Mesendoderm (in vitro differentiated cells): ENCODE results near the gene KLC1.

ENCODE experiments used
- DNase-seq: peaks from one replicate; pipeline ENCODE4 v3.0.0; 2013
- H2AK5ac ChIP-seq: 2 replicates; pipeline ENCODE4 v1.6.1; 2013; ENCODE audit warnings: low read length, inconsistent platforms
- H2BK120ac ChIP-seq: 2 replicates; pipeline ENCODE4 v1.6.1; 2013; ENCODE audit warnings: low read depth, mild to moderate bottlenecking, low read length, moderate library complexity, mixed read lengths
- H2BK15ac ChIP-seq: replicated peaks from 2 replicates; pipeline ENCODE4 v1.6.1; 2013; ENCODE audit warnings: low read depth, mild to moderate bottlenecking, moderate library complexity
- H2BK5ac ChIP-seq: 2 replicates; pipeline ENCODE4 v1.6.1; 2013; ENCODE audit warnings: low read length, inconsistent platforms
- H3K18ac ChIP-seq: 2 replicates; pipeline ENCODE4 v1.6.1; 2013; ENCODE audit warnings: mild to moderate bottlenecking, low read length, mixed read lengths
- H3K23ac ChIP-seq: one replicate; pipeline ENCODE4 v1.6.1; 2013; ENCODE audit warnings: low read length
- H3K27ac ChIP-seq: 2 replicates; pipeline ENCODE4 v1.5.1; 2013; ENCODE audit warnings: low read depth, mild to moderate bottlenecking, inconsistent platforms, low read length, moderate library complexity
- H3K27me3 ChIP-seq: 2 replicates; pipeline ENCODE4 v1.6.1; 2013; ENCODE audit warnings: low read length, control low read depth, mild to moderate bottlenecking, inconsistent platforms; ENCODE audit not compliant: insufficient read depth, poor library complexity
- H3K36me3 ChIP-seq: 2 replicates; pipeline ENCODE4 v1.6.1; 2013; ENCODE audit warnings: low read length, inconsistent platforms; ENCODE audit not compliant: control insufficient read depth, insufficient read depth
- H3K4ac ChIP-seq: one replicate; pipeline ENCODE4 v1.6.1; 2013; ENCODE audit warnings: low read depth, mild to moderate bottlenecking, low read length, moderate library complexity
- H3K4me1 ChIP-seq: 2 replicates; pipeline ENCODE4 v1.6.1; 2013; ENCODE audit warnings: low read depth, low read length, inconsistent platforms; ENCODE audit not compliant: control insufficient read depth
- H3K4me2 ChIP-seq: 2 replicates; pipeline ENCODE4 v1.6.1; 2013; ENCODE audit warnings: low read length
- H3K4me3 ChIP-seq: 2 replicates; pipeline ENCODE4 v1.5.1; 2013; ENCODE audit warnings: mild to moderate bottlenecking, low read length
- H3K56ac ChIP-seq: one replicate; pipeline ENCODE4 v1.6.1; 2013; ENCODE audit warnings: low read length
- H3K79me1 ChIP-seq: 2 replicates; pipeline ENCODE4 v1.6.1; 2013; ENCODE audit warnings: low read length, inconsistent platforms
- H3K79me2 ChIP-seq: 2 replicates; pipeline ENCODE4 v1.6.1; 2013; ENCODE audit warnings: mild to moderate bottlenecking, low read length; ENCODE audit not compliant: control insufficient read depth, insufficient read depth
- H3K9ac ChIP-seq: 2 replicates; pipeline ENCODE4 v1.6.1; 2013; ENCODE audit warnings: low read length, inconsistent platforms
- H4K5ac ChIP-seq: one replicate; pipeline ENCODE4 v1.6.1; 2013; ENCODE audit warnings: low read length
- H4K8ac ChIP-seq: one replicate; pipeline ENCODE4 v1.6.1; 2013; ENCODE audit warnings: low read depth, mild to moderate bottlenecking, control low read depth, low read length, moderate library complexity
- WGBS: extraction: QIAGEN DNeasy Blood & Tissue Kit; methylation state at CpG from one replicate; pipeline ENCODE4 v1.1.7; 2013; ENCODE audit warnings: low lambda C conversion rate, missing lambda C conversion rate; ENCODE audit not compliant: insufficient coverage; ENCODE audit errors: extremely low coverage; 5-methylcytosine and 5-hydroxymethylcytosine counted together

Gene KLC1

GRCh38 chr14:103626146-103626850 lies 2.7 kb upstream of the KLC1 start:
- Histone ChIP-seq H3K79me2 (peaks cover 17% of the 10 kb centered on the region), H3K27me3 (no peaks in the 10 kb centered on the region), H3K4me2 (no peak overlapping the region), H2BK120ac (no peak overlapping the region), H3K4me1 (peaks cover 4% of the 10 kb centered on the region), H3K9ac (no peak overlapping the region), H3K4me3 (no peak overlapping the region), H3K4ac (no peak overlapping the region), H2BK5ac (no peak overlapping the region), H4K8ac (no peak overlapping the region), H2BK15ac (no peak overlapping the region), H2AK5ac (no peak overlapping the region), H3K79me1 (peaks cover 2% of the 10 kb centered on the region), H3K18ac (no peak overlapping the region), H3K23ac (no peak overlapping the region), H3K36me3 (no peaks in the 10 kb centered on the region), H4K5ac (no peak overlapping the region), H3K56ac (no peak overlapping the region), H3K27ac (no peak overlapping the region)
- no CpG with 5 or more reads among the region's 5 CpGs for WGBS
- no peak for DNase-seq

- Histone ChIP-seq H2BK5ac (no peak overlapping the region), H2BK15ac (no peak overlapping the region), H3K79me1 (peaks cover 2% of the 10 kb centered on the region), H2AK5ac (no peak overlapping the region), H3K36me3 (no peaks in the 10 kb centered on the region), H3K4me1 (peaks cover 4% of the 10 kb centered on the region), H3K23ac (no peak overlapping the region), H3K4me2 (no peak overlapping the region), H3K27ac (no peak overlapping the region), H3K79me2 (peaks cover 27% of the 10 kb centered on the region), H3K56ac (peak overlapping the region; percentile 9), H2BK120ac (no peak overlapping the region), H3K18ac (peak overlapping the region; percentile 86), H4K8ac (peak overlapping the region; percentile 43), H3K4me3 (no peak overlapping the region), H3K9ac (peak overlapping the region; percentile 84), H3K4ac (no peak overlapping the region), H4K5ac (peak overlapping the region; percentile 10), H3K27me3 (no peaks in the 10 kb centered on the region)
- no CpG with 5 or more reads among the region's 16 CpGs for WGBS
- no peak for DNase-seq
Measured at GRCh38 chr14:103627073-103628025, 1.7 kb upstream of the KLC1 start.

- Histone ChIP-seq H4K5ac (no peak overlapping the region), H3K79me1 (peaks cover 2% of the 10 kb centered on the region), H3K36me3 (no peaks in the 10 kb centered on the region), H3K18ac (peak overlapping the region; percentile 86), H3K4me1 (peaks cover 4% of the 10 kb centered on the region), H3K27ac (peak overlapping the region; percentile 73), H3K4ac (peak overlapping the region; percentile 90), H2BK15ac (no peak overlapping the region), H3K23ac (no peak overlapping the region), H3K56ac (peak overlapping the region; percentile 81), H3K4me2 (peak overlapping the region; percentile 24), H2AK5ac (no peak overlapping the region), H4K8ac (peak overlapping the region; percentile 99), H3K79me2 (peaks cover 34% of the 10 kb centered on the region), H2BK120ac (no peak overlapping the region), H3K27me3 (no peaks in the 10 kb centered on the region), H3K4me3 (peak overlapping the region; percentile 66), H2BK5ac (no peak overlapping the region), H3K9ac (peak overlapping the region; percentile 84)
- DNase-seq, result peak; percentile 78
- no CpG with 5 or more reads among the region's 31 CpGs for WGBS
Measured at GRCh38 chr14:103628221-103628683, 759 bp upstream of the KLC1 start.

- Histone ChIP-seq H2BK120ac (peak overlapping the region; percentile 32), H2BK5ac (no peak overlapping the region), H4K5ac (no peak overlapping the region), H3K4me1 (peaks cover 4% of the 10 kb centered on the region), H3K23ac (no peak overlapping the region), H4K8ac (no peak overlapping the region), H2BK15ac (no peak overlapping the region), H2AK5ac (no peak overlapping the region), H3K9ac (peak overlapping the region; percentile 95), H3K27ac (peak overlapping the region; percentile 65), H3K79me1 (peaks cover 7% of the 10 kb centered on the region), H3K18ac (peak overlapping the region; percentile 31), H3K4me2 (peak overlapping the region; percentile 47), H3K79me2 (peaks cover 45% of the 10 kb centered on the region), H3K56ac (peak overlapping the region; percentile 99), H3K4me3 (peak overlapping the region; percentile 63), H3K36me3 (no peaks in the 10 kb centered on the region), H3K4ac (peak overlapping the region; percentile 22), H3K27me3 (no peaks in the 10 kb centered on the region)
- DNase-seq, result peak; percentile 56
- no CpG with 5 or more reads among the region's 71 CpGs for WGBS
Measured at GRCh38 chr14:103629503-103630121, 601 bp downstream of the KLC1 start.

- Histone ChIP-seq H4K5ac (no peak overlapping the region), H3K27me3 (no peaks in the 10 kb centered on the region), H2BK5ac (no peak overlapping the region), H3K4me1 (peaks cover 4% of the 10 kb centered on the region), H3K79me2 (peaks cover 54% of the 10 kb centered on the region), H3K18ac (no peak overlapping the region), H3K9ac (peak overlapping the region; percentile 41), H3K27ac (no peak overlapping the region), H2AK5ac (no peak overlapping the region), H3K36me3 (no peaks in the 10 kb centered on the region), H3K4me3 (no peak overlapping the region), H3K79me1 (peaks cover 7% of the 10 kb centered on the region), H2BK120ac (no peak overlapping the region), H4K8ac (no peak overlapping the region), H3K23ac (peak overlapping the region; percentile 24), H3K56ac (peak overlapping the region; percentile 65), H2BK15ac (no peak overlapping the region), H3K4me2 (peak overlapping the region; percentile 58), H3K4ac (no peak overlapping the region)
- WGBS, result 100% methylated on average over 1 of the region's 5 CpGs
- DNase-seq, result no peak
Measured at GRCh38 chr14:103630364-103631108, 1.5 kb downstream of the KLC1 start.
